Activated CD4-positive, alpha-beta T cell treated with anti-CD3 and anti-CD28 coated beads, Interleukin-2, amount 10 ng/mL, durations not matched to agents 7 days and 5 days (primary cell): ENCODE results near the gene RBM14. TPM values are rescaled to one million over a fixed set of nuclear protein-coding genes. Genes with fewer than 3 reads are reported as not detected.
"Not testable (repeated sequence)": the region's sequence is repeated elsewhere in the genome, so short reads cannot be mapped to it uniquely, and the experiment has no call there.

Experiments
- CTCF ChIA-PET: fragments of 350-600 bp; sonication (Branson Sonifier 250); formaldehyde crosslinking; loops from one replicate; lab custom pipeline; 2021; ENCODE audit warnings: antibody characterized with exemption; lab: Charles Lee
- POLR2A ChIA-PET: fragments of 350-600 bp; sonication (Branson Sonifier 250); formaldehyde crosslinking; loops from one replicate; lab custom pipeline; 2021; ENCODE audit warnings: antibody characterized with exemption; lab: Charles Lee
- DNase-seq: peaks from one replicate; pipeline ENCODE4 v3.0.0-alpha.2; 2020
- H3K27ac Mint-ChIP-seq: one replicate; pipeline ENCODE4 v1.8.0; 2021; ENCODE audit warnings: mild to moderate bottlenecking, moderate library complexity, mixed read lengths
- H3K27me3 Mint-ChIP-seq: one replicate; pipeline ENCODE4 v1.8.0; 2021; ENCODE audit warnings: mixed read lengths
- H3K36me3 Mint-ChIP-seq: one replicate; pipeline ENCODE4 v1.8.0; 2021; ENCODE audit warnings: low read depth, mixed read lengths
- H3K4me1 Mint-ChIP-seq: one replicate; pipeline ENCODE4 v1.8.0; 2021; ENCODE audit warnings: mixed read lengths
- H3K4me3 Mint-ChIP-seq: one replicate; pipeline ENCODE4 v1.8.0; 2021; ENCODE audit warnings: mild to moderate bottlenecking, moderate library complexity, mixed read lengths
- H3K9me3 Mint-ChIP-seq: one replicate; pipeline ENCODE4 v1.8.0; 2021; ENCODE audit warnings: mixed read lengths
- total RNA-seq, 2 experiments: library from RNA; stranded (reverse); gene quantifications; one replicate each; pipeline ENCODE4 v1.2.3, GENCODE V29; 2021

Gene RBM14, protein sequence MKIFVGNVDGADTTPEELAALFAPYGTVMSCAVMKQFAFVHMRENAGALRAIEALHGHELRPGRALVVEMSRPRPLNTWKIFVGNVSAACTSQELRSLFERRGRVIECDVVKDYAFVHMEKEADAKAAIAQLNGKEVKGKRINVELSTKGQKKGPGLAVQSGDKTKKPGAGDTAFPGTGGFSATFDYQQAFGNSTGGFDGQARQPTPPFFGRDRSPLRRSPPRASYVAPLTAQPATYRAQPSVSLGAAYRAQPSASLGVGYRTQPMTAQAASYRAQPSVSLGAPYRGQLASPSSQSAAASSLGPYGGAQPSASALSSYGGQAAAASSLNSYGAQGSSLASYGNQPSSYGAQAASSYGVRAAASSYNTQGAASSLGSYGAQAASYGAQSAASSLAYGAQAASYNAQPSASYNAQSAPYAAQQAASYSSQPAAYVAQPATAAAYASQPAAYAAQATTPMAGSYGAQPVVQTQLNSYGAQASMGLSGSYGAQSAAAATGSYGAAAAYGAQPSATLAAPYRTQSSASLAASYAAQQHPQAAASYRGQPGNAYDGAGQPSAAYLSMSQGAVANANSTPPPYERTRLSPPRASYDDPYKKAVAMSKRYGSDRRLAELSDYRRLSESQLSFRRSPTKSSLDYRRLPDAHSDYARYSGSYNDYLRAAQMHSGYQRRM
- total RNA-seq = 100 to 1,000 TPM; 124 to 140 TPM

DNA sequence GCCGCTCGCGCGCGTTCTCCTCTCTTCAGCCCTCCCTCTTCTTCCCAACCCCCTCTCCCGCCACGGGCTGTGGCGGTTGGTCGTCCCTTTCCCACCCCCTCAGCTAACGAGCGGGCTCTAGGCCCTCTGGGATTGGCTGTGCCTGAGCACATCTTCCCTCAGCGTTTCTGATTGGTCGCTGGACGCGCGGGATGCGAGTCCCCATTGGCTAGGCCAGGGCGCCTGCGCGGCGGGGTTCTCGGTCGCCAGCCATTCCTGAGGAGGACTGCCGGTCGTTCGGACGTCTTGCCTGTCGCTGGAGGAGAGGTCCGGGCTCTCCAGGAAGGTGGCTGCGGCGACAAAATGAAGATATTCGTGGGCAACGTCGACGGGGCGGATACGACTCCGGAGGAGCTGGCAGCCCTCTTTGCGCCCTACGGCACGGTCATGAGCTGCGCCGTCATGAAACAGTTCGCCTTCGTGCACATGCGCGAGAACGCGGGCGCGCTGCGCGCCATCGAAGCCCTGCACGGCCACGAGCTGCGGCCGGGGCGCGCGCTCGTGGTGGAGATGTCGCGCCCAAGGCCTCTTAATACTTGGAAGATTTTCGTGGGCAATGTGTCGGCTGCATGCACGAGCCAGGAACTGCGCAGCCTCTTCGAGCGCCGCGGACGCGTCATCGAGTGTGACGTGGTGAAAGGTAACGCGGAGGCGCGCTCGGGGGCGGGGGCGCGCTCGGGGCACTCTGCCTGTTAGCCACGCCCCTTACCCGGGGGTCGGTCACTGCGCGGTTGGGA lies at the start of gene RBM14:
Gene RBM14 (plus strand): TSS at position 252 of the 776 bp plus-strand sequence. CDS start 91 bp downstream, at position 343.
- H3K4me1 Mint-ChIP-seq = peaks cover 45% of the 10 kb centered on the region
- H3K9me3 Mint-ChIP-seq = peaks cover 2% of the 10 kb centered on the region
- POLR2A ChIA-PET = interaction anchor here (0.5 to 0.6 kb wide), 3 partner anchors 16 to 62 kb away, joined by 4 to 7 read pairs (median 4); partner anchors contain the start of gene RBM4B

DNA sequence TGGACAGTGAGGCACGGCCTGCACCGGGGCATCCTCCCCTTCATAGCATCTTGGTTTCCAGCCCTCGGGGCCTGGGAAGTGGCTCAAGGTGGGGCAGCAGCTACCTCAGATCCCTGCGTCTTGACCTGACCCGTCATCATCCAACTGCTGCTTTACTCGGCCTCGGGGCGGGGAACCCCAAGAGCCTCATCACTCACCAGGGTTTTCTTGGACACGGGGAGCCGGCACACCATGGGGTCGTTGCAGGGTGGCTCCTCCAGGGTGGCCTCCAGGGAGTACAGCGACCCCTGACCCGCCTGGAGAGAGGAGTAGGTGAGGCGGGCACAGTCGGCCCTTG lies 48.7 kb upstream of the RBM14 start:
- Mint-ChIP-seq H3K4me1 (peaks cover 5% of the 10 kb centered on the region), H3K36me3 (no peaks in the 10 kb centered on the region), H3K4me3 (peak overlapping the region; percentile 67), H3K9me3 (no peaks in the 10 kb centered on the region), H3K27me3 (peaks cover 13% of the 10 kb centered on the region), H3K27ac (no peak overlapping the region)
- ChIA-PET CTCF (interaction anchor here (0.6 to 1.7 kb wide), 4 partner anchors 11 to 256 kb away, joined by 3 to 4 read pairs (median 3); no protein-coding TSS in a partner anchor), POLR2A (interaction anchor here (0.6 kb wide), 1 partner anchor 118 kb away, joined by 3 read pairs; no protein-coding TSS in a partner anchor)
- DNase-seq = no peak

More for the DNA sequence above, at the start of gene RBM14:
- Mint-ChIP-seq H3K4me3 (peak within 1 kb of the TSS; percentile 98), H3K36me3 (peaks cover 49% of the 10 kb centered on the region), H3K27me3 (no peaks in the 10 kb centered on the region), H3K27ac (peak within 1 kb of the TSS; percentile 99)
- CTCF ChIA-PET = interaction anchor here (0.6 to 1.9 kb wide), 11 partner anchors 12 to 1504 kb away, joined by 3 to 7 read pairs (median 3); partner anchors contain the start of genes CCDC87, CCS, CTSF and RBM4
- peak; percentile 99 for DNase-seq

DNA sequence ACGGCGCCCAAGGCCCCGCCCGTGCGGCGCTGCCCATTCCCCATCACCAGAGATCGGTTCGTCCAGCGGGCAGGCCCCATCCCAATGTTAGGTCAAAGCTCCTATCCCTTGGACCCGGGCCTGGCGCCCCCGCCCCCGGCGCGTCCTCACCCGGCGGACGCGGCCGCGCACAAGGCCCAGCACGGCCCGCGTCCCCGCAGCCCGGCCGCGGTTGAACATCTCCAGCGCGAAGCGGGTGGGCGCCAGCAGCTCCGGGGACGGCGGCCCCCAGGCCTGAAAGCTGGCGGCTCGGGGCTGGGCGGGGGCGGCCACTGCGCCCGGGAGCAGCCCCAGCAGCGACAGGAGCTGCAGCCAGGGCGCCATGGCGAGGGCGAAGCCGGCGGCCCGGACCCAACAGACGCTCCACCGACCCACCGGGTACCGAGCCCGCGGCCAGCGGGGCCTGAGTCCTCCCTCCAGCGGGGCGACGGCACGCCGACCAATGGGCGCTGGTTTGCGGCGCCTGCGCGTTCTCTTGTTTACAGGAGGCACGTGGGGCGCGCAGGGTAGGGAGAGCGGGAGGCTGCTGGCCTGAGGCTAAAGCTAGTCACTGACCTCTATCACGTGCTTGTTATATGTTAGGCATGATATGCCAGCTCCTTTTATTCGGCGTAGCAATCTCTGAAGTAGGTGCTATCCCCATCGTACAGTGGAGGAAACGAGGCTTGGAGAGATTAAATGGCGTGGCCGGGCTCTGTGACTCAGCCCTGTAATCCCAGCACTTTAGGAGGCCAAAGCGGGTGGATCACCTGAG lies 48.1 kb upstream of the RBM14 start, which contains the start of gene CTSF:
Gene CTSF (minus strand): TSS at position 483 of the 793 bp plus-strand sequence. CDS start 120 bp downstream, at position 363.
- peak; percentile 72 for DNase-seq
- H3K27me3 Mint-ChIP-seq = peaks cover 13% of the 10 kb centered on the region
- H3K4me3 Mint-ChIP-seq = peak within 1 kb of the TSS; percentile 67
- no peaks in the 10 kb centered on the region for H3K36me3 Mint-ChIP-seq
- ChIA-PET CTCF (interaction anchor here (1.3 to 2.1 kb wide), 5 partner anchors 10 to 257 kb away, joined by 3 to 5 read pairs (median 3); partner anchors contain the start of genes CCDC87, CCS and RBM14), POLR2A (interaction anchor here (0.6 kb wide), 2 partner anchors 43 to 118 kb away, joined by 3 to 9 read pairs; no protein-coding TSS in a partner anchor)
- no peaks in the 10 kb centered on the region for H3K9me3 Mint-ChIP-seq
- H3K27ac Mint-ChIP-seq = no peak within 1 kb of the TSS
- peaks cover 5% of the 10 kb centered on the region for H3K4me1 Mint-ChIP-seq

DNA sequence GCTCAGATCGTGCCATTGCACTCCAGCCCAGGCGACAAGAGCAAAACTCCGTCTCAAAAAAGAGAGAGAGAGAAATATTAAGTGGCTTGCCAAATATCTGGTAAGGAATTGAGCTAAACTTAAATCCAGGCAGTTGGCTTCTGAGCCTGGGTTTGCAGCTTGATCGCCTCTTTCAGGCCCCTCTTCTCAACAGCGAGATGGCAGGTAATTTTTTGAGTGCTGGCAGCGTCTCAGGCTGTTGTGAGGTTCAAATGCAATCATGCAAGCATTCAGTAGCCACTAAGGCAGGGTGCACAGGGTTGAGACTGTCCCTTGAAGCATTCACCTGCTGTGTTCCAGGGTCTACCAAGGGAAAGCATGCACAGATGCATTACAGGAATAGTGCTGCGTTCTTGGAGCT lies 47.4 kb upstream of the RBM14 start:
- CTCF ChIA-PET = interaction anchor here (0.7 to 2.1 kb wide), 8 partner anchors 9 to 257 kb away, joined by 3 to 5 read pairs (median 3); partner anchors contain the start of genes CCDC87, CCS and RBM14
- DNase-seq = no peak
- no peaks in the 10 kb centered on the region for H3K9me3 Mint-ChIP-seq
- POLR2A ChIA-PET = no interaction called here
- H3K27ac Mint-ChIP-seq = no peak overlapping the region
- H3K4me1 Mint-ChIP-seq = peaks cover 5% of the 10 kb centered on the region
- peaks cover 13% of the 10 kb centered on the region for H3K27me3 Mint-ChIP-seq
- H3K36me3 Mint-ChIP-seq = no peaks in the 10 kb centered on the region
- H3K4me3 Mint-ChIP-seq = no peak overlapping the region

DNA sequence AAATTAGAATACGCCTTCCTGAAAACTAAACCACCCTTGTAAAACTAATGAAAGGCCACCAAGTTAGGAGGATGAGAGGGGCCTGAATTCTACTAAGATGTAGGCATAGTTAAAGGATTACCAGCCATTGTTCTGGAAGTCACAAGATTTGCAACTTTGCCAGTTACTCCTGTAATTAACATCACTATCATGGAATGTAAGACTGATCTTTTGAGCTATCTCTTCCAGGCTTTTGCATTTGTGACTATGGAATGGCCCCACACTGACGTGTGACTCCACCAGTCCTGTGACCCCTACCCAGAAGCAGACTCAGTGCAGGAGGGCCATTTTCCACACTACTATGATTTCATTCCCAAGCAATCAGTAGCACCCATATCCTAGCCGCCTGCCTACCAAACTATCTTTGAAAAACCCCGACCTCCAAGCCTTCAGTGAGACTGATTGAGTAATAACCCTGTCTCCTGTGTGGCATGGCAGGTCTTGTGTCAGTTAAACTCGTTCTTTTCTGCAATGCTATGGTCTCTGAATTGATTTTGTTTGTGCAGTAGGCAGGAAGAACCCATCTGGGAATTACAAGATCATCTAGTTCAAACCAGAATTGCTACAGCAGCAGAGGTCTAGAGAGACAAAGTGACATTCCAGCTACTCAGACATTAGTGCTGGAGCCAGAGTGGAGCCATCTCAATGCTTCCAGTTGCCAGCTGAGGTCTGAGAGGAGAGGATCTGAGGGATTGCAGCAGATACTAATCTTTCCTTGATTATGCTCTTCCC lies 46.2 kb upstream of the RBM14 start:
- H3K4me1 Mint-ChIP-seq = peaks cover 5% of the 10 kb centered on the region
- DNase-seq = no peak
- H3K27ac Mint-ChIP-seq = no peak overlapping the region
- CTCF ChIA-PET = interaction anchor here (0.6 to 2.1 kb wide), 6 partner anchors 10 to 1835 kb away, joined by 3 to 5 read pairs (median 3); partner anchors contain the start of genes CCDC87 and CCS
- no peak overlapping the region for H3K4me3 Mint-ChIP-seq
- no peaks in the 10 kb centered on the region for H3K9me3 Mint-ChIP-seq
- POLR2A ChIA-PET = no interaction called here
- peaks cover 17% of the 10 kb centered on the region for H3K27me3 Mint-ChIP-seq
- H3K36me3 Mint-ChIP-seq = no peaks in the 10 kb centered on the region

DNA sequence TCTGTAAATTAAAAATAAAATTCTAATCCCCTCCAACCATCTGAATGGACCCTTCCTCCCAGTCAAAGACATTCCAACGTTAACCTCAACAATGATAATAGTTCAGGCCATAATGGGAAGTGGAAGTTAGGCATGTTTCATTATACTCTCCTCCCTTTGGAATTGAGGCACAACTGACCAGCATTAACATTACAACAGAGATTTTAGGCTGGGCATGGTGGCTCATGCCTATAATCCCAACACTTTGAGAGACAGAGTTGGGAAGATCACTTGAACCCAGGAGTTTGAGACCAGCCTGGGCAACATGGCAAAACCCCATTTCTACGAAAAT lies 45.6 kb upstream of the RBM14 start:
- Mint-ChIP-seq H3K4me1 (peaks cover 5% of the 10 kb centered on the region), H3K9me3 (no peaks in the 10 kb centered on the region), H3K27me3 (peaks cover 17% of the 10 kb centered on the region), H3K27ac (no peak overlapping the region), H3K4me3 (no peak overlapping the region), H3K36me3 (no peaks in the 10 kb centered on the region)
- no peak for DNase-seq
- ChIA-PET POLR2A (no interaction called here), CTCF (interaction anchor here (0.8 kb wide), 1 partner anchor 11 kb away, joined by 3 read pairs; no protein-coding TSS in a partner anchor)

DNA sequence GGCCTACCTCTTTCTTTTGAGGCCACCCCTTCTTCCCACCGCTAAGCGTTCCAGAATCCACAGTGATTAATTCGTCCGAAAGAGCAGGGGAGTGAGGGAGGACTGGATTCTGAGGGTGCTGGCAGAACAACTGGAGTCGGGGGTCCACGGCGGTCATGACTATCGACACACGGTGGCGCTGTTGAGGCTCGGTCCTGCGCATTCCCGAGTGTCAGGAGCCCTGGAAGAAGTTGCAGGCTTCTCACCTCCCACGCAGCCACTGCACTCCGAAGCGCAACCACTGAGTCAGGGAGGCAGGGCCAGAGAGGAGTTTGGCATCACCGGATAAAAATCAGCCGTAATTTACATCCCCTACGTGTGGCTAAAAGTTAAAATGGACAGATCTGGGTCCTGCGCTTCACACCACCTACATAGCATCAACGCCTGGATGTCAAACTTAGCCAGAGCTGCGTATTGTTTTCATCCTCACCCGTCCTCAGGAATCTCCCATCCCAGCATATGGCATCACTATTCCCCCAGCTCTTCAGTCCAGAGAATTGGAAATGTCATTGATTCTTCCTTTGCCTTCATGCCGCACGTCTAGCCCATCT lies 37.3 kb upstream of the RBM14 start:
- ChIA-PET POLR2A (no interaction called here), CTCF (interaction anchor here (0.6 to 2.7 kb wide), 5 partner anchors 11 to 650 kb away, joined by 3 to 30 read pairs (median 5); partner anchors contain the start of genes CCDC87, CTSF and RBM4B)
- Mint-ChIP-seq H3K9me3 (peaks cover 10% of the 10 kb centered on the region), H3K27me3 (peaks cover 7% of the 10 kb centered on the region), H3K4me3 (no peak overlapping the region), H3K27ac (no peak overlapping the region), H3K36me3 (no peaks in the 10 kb centered on the region), H3K4me1 (peaks cover 9% of the 10 kb centered on the region)
- peak; percentile 72 for DNase-seq

DNA sequence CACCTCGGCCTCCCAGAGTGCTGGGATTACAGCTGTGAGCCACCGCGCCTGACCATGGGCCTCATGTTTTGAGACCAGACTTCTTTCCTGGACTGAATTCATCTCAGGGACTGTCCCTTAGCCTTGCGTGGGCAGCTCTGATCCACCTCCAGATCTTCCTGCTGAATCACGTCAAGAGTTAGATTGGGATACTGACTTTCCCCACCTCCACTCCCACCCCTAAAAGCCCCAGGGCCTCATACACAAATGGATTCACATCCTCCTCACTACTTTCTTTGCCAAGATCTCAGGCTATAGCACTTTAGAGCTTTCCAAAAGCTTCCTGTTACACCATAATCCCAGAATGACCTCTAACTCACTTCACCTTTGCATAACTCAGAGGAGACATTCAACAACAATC lies 35.6 kb upstream of the RBM14 start:
- peaks cover 3% of the 10 kb centered on the region for H3K27me3 Mint-ChIP-seq
- H3K9me3 Mint-ChIP-seq = peaks cover 10% of the 10 kb centered on the region
- no peak for DNase-seq
- H3K27ac Mint-ChIP-seq = no peak overlapping the region
- POLR2A ChIA-PET = no interaction called here
- no peak overlapping the region for H3K4me3 Mint-ChIP-seq
- CTCF ChIA-PET = interaction anchor here (0.6 to 1.7 kb wide), 6 partner anchors 10 to 98 kb away, joined by 3 to 12 read pairs (median 4); partner anchors contain the start of genes CCDC87, RBM4 and RBM4B
- H3K4me1 Mint-ChIP-seq = peaks cover 9% of the 10 kb centered on the region
- H3K36me3 Mint-ChIP-seq = no peaks in the 10 kb centered on the region

DNA sequence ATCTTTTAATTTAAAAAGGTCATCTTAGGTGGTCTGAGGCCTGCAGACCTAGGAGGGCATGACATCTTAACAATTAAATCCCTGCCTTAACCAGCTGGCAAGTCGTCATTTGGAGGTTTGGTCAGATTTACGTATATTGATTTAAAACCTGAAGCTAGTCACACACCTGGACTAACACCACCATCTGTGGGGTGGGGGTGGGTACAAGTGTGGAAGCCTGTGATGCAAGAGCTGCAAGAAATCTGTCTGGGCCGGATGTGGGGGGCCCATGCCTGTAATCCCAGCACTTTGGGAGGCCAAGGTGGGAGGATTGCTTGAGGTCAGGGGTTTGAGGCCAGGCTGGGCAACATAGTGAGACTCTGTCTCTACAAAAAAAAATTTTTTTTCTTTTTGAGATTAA lies 35.2 kb upstream of the RBM14 start:
- H3K27me3 Mint-ChIP-seq = peaks cover 3% of the 10 kb centered on the region
- H3K4me1 Mint-ChIP-seq = peaks cover 9% of the 10 kb centered on the region
- ChIA-PET CTCF (interaction anchor here (0.6 to 1.7 kb wide), 7 partner anchors 8 to 97 kb away, joined by 3 to 12 read pairs (median 4); partner anchors contain the start of genes CCDC87, CTSF, RBM4 and RBM4B), POLR2A (no interaction called here)
- peaks cover 10% of the 10 kb centered on the region for H3K9me3 Mint-ChIP-seq
- H3K4me3 Mint-ChIP-seq = no peak overlapping the region
- no peaks in the 10 kb centered on the region for H3K36me3 Mint-ChIP-seq
- no peak overlapping the region for H3K27ac Mint-ChIP-seq
- no peak for DNase-seq

DNA sequence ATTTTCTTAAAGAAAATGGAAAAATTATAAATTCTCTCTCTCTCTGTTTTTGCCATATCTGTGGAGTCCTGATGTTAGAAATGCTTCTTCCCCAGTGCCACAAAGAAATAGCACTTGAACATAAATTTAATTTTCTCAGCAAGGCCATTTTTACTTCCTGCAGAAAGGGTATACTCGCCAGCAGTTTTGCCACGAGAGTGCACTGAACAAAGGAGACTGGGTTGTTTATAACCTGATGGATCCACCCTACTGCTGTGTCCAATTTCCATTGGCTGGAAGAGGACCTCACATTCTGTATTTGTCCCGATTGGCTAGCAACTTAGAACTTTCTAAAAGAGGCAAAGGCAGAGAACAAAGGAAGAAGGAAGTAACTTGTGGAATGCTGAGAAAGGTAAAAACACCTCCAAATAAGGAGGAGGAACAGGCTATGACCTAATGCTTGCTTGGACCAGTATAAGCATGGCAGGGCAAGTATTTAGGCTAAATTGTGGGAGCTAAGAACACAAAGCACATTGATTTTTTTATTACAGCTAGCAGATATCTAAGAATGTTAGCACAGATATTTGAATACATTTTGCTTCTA lies 33.8 kb upstream of the RBM14 start:
- H3K36me3 Mint-ChIP-seq, H3K9me3 Mint-ChIP-seq, H3K27ac Mint-ChIP-seq, H3K4me3 Mint-ChIP-seq, POLR2A ChIA-PET, H3K4me1 Mint-ChIP-seq, DNase-seq, H3K27me3 Mint-ChIP-seq: not testable (repeated sequence)
- CTCF ChIA-PET = interaction anchor here (1.6 kb wide), 1 partner anchor 14 kb away, joined by 3 read pairs; the partner anchor contains the start of gene CTSF
